H4 (cell line): ENCODE measurements around the gene MEF2B. TPM values are rescaled to one million over a fixed set of nuclear protein-coding genes. Genes with fewer than 3 reads are reported as not detected.

Source experiments
- DNase-seq: peaks from one replicate; pipeline ENCODE4 v3.0.0-alpha.2; 2015; ENCODE audit warnings: low spot score
- total RNA-seq: library from RNA; depleted of rRNA; stranded (reverse); fragments of >200 nt; shearing (Covaris generic); gene quantifications from 2 replicates; pipeline ENCODE4 v1.2.3, GENCODE V29; 2014; rRNA removed

MEF2B gene
- total RNA-seq, result 0.27 TPM in 1 of 2 replicates, not detected in the other

DNA sequence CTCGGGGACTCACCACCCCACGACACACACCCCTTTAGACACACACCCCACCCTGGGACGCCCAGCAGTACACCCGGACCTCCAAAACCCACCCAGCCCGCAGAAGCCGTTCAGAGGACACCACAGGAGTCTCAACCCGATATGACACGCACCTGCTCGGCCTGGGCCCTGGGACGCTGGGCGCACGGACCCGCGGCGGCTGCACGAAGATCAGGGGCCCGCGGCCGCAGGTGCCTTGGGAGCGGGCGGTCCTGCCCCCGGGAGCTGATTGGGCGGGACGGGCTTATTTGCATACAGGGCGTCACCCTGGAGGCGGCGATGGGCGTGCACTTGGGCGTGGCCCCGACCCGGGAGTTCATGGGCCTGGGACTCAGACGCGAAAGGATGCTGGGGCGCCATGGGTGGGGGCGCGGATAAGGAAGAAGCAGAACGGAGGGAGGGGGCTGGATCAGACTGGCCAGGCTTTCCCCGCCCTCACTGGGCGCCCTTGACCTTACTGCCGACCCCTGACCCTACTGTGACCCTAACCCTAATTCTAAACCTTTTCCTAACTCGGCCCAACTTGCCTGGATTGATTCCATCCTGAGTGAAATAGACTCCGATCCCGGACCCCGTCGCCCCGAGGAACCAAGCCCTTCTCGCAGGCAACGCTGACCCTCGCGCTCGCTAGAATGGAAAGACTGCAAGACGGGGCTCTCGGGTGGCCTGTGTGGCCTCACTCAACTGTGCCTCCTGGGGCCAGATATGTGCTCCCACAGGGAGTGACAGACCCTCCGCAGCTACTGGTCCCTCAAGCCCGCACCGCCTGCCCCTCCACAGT is at the start of gene MEF2B:
Gene MEF2B (minus strand): TSS at position 211 of the 820 bp plus-strand sequence. CDS start 19,528 bp downstream, outside the sequence.
- DNase-seq, result no peak

DNA sequence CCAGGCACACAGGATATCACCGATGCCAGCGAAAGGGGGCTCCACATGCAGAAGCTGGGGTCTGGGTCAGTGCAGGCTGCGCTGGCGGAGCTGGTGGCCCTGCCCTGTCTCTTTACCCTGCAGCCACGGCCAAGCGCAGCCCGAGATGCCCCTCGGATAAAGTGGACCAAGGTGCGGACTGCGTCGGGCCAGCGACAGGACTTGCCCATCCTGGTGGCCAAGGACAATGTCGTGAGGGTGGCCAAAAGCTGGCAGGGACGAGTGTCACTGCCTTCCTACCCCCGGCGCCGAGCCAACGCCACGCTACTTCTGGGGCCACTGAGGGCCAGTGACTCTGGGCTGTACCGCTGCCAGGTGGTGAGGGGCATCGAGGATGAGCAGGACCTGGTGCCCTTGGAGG is 48.8 kb upstream of the MEF2B start:
- no peak for DNase-seq

DNA sequence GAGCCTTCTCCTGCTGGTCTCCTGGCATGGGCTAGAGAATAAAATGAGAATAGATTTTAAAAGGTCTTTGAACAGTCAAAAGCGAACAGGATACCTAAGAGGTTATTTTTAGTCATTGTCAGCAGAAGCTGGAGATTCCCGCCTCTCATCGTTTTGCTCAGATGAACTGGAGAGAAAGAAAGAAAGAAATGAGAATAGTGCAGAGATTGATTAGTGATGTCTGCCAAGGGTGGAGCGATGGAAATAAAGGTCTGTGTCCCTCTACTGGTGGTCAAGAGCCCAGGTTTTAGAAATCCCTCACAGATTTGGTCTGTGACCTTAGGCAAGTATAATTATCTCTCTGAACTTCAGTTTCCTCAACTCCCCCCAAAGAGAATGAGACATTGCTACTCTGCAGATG is 47.0 kb upstream of the MEF2B start:
- no peak for DNase-seq

DNA sequence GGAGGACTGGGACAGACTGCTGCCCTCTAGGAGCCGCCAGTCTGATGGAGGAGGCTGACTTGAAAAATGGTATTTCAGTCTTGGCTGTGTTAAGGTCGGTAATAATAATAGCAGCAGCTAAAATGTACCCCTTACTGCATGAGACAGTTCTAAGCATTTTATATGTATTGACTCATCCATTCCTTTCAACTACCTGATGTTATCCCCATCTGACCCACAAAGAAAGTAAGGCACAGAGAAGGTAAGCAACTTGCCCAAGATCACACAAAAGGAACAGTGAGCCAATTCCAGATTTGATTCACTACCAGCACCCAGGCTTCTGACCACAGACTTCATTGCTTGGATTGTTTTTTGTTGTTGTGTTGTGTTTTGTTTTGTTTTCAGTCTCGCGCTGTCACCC is 45.7 kb upstream of the MEF2B start:
- no peak for DNase-seq

DNA sequence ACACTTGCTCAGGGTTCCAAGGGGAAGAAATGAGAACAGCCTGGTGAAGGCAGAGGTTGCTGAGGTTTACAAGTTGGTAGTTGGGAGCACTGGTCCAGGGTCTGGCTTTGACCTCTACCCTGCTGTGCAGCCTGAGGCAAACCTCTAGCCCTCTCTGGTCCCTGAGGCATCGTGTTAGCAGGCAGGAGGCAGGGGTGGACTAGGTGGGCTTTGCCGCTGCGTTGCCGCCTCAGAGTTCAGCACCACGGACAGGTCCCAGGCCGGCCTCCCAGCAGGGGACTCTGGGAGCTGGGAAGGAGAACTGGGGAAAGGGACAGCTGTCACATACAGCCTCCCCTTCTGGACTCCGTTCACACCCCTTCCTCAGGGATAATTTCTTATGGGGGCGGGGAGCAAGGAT is 44.8 kb upstream of the MEF2B start:
- no peak for DNase-seq

DNA sequence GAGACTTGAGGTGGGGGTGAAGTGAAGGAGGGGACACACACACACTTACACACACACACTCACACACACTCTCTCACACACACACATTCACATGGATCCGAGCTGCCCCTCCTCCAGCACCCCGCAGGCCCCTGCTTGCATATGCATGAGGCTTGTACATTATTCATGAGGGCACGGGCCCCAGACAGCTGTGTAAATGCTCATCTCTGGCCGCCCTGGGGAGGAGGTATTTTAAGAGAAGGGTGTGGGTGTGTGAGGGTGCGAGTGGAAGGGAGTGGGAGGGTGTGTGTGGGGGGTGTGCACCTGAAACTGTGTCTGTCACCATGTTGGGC is 44.1 kb upstream of the MEF2B start:
- no peak for DNase-seq

DNA sequence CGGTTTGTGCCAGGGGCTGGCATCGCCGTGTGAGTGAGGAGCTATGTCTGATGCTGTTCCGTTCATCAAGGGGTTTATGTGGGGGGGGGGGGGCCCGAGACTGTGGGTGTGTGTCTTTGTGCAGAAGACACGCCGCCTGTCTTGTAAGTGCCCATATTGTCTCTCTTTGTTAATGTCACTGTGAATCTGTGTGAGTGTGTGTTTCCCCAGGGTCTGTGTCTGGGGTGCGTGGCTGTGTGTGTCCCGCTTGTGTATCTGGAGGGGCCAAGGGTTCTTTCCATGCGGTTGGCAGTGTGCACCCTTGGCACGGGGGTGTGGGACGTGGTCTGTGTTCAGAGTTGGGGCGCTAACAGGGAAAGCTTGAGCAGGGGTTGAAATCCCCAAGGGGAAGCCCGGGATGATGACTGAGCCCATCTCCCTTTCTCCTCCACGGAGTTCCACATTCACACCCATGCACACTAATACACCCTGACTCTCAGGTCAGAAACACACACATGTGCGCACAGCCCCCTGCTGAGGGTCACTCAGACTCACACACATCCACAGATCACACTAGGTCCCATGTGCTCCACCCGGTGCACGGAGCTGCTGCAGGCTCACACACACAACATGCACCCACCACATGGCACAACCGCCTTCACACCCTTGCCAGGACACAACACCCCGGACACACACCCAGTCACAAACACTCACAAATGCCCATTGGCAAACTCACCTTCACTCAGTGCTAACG is 43.5 kb upstream of the MEF2B start:
- DNase-seq, result no peak

DNA sequence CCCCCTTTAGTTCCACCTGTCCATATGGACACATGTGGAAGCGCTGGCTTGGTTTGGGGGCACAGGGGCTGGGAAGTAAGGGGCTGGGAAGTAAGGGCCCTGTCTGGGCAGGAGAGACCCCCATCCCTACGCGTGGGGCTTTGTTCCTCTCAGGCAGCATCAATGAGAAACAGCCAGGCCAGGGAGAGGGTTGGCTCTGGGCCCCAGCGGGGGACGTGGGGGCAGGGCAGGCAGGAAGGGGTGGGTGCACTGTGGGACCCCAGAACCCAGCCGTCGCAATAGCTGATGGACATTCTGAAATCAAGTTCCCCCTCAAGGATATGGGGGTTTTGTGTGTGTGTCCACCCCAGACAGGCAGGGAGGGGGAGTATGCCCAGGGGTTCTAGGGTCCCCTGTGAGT is 42.9 kb upstream of the MEF2B start:
- no peak for DNase-seq

DNA sequence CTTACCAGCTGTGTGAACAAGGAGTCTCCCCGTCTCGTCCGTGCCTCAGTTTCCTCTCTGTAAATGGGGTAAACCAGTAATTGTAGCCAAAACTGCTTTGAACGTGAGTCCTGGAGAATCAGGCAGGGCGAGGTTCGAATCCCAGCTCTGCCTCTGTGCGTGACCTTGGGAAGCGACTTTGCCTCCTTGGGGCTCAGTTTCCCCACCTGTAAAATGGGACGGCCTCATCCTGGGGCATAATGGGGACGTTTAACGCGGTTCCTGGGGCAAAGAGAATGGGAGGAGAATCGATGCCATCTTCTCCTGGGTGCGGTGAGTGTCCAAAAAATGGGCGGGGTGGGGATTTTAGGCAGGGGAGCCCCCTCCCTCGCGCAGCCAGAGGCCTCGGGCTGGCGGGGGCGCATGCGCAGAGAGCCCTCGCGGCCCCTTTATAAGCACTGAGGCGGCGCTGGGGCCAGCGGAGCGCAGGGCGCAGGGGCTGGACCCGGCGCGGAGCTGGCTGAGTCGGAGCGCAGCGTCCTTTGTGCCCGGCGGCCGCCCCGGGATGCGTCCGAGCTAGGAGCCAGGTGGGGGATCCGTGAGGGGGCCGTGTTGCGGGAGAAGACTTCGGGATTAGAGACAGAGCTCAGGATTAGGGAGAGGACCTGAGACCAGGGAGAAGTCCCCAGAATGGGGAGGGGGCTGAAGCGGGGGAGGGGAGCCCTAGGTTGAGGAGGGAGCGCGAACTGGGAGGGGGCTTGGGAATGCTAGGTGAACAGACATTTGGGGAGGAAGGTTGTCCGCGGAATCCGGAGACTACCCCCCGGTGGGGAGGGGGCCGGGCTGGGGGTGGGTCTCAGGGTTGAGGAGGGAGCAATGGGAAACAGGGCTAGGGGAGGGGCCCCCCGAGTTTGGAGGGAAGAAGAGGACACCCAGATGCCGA is 41.7 kb upstream of the MEF2B start, which contains the start of gene NCAN:
Gene NCAN (plus strand): TSS at position 460 of the 922 bp plus-strand sequence. CDS start 4,996 bp downstream, outside the sequence.
- DNase-seq, result no peak

DNA sequence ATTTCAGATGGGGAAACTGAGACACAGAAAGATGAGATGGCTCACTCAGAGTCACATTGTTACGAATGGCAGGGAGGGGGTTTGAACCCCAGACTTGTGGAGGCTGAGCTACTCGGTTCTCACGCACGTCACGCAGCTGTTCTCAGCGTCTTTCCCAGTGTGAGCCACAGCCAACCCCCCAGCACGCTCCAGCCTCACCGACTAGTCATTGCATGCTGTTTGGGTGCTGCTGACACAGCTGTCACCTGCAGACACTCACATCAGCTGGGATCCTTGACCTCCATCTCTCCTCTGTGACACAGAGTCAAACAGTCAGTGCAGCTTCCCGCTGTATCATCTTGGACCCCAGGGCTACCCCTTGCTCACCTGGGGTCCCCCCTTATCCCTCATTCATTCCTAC is 39.3 kb upstream of the MEF2B start:
- DNase-seq, result no peak

DNA sequence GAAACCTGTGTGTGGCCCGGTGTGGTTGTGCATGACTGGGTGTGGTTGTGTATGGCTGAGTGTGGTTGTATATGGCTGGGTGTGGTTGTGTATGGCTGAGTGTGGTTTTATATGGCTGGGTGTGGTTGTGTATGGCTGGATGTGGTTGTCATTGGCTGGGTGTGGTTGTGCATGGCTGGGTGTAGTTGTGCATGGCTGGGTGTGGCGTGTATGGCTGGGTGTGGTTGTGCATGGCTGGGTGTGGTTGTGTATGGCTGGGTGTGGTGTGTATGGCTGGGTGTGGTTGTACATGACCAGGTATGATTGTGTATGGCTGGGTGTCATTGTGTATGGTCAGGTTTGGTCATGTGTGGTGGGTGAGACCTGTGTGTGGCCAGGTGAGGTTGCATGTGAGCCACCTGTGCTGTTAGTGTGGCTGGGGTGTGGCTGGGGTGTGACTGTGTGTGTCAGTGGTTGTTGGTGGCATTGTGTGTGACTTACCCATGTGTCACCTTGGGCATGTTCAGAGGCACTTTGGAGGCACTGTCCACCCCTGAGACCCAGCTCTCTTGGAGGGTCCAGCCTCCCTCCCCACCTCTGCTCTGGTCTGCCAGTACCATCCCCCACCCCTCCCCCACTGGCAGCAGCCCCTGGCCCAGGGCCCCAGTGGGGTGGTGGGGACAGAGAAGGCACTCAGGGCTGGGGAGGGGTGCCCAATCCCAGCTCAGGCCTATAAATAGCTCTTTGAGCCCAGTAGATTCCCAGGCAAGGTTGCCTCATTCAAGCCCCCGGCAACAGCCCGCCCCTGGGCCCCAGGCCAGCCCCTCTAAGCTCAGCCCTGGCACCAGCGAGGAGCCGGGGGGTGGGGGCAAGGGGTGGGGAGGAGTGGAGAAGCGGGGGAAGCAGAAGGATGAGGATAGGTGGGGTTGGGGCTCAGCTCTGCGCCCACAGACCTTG is 37.8 kb upstream of the MEF2B start:
- no peak for DNase-seq

DNA sequence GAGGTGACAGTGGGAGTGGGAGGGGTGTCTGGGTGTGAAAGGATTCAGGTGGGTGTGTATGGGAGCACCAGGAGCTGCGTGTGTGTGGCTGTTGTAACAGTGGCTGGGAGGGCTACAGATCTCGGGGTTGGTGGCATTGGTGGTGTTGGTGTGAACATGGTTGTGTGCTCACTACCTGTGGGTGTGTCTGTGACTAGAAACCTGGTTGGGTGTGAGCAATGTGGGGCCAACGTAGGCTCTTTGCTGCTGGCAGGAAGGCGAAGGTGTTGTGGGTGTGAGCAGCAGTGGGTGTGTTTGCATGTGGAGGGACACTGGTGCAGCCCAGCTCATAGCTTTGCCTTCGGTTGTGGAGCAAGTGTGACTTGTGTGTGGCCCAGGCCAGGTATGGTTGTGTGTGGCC is 36.9 kb upstream of the MEF2B start:
- DNase-seq, result no peak

DNA sequence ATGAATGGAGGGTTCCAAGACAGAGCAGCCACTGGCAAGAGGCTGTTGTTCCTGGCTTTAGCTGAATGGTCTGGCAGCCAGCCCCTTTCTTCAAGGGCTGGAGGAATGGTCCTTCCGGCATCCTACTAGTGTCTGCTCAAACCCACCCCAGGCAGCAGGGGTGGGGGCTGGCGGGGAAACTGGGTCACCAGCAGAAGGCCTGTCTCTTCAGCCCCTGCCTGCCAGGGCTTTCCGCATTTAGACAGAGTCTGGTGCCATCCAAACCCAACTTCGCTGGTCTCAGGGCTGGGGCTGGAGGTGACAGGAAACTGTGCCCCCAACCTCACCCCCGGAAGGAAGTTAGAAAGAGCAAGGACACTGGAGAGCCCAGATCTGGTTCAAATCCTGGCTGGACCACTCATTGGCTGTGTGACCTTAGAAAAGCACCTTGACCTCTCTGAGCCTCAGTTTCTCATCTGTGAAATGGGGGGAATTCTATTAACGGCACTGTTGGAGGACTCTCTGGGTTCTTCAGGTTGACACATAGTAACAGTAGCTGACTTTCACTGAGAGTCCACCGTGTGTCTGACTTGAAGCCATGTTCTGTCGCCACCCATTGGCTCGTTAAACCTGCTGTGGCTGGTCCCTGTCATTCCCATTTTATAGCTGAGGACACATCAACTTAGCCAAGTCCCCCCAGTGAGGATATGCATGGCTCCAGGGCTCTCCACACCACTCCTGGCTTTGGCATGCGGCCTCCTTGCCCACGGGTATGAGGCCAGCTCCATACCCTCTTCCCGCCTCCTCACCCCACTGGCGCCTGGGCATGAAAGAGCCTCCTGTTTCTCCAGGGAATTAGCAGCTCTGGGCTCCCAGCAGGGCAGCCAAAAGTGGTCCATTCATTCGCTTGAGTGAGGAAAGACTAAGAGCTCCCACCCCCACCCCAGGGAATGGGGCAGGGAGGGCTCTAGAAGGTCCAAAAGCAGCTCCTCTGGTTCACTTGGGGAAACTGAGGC is 35.6 kb upstream of the MEF2B start:
- no peak for DNase-seq

DNA sequence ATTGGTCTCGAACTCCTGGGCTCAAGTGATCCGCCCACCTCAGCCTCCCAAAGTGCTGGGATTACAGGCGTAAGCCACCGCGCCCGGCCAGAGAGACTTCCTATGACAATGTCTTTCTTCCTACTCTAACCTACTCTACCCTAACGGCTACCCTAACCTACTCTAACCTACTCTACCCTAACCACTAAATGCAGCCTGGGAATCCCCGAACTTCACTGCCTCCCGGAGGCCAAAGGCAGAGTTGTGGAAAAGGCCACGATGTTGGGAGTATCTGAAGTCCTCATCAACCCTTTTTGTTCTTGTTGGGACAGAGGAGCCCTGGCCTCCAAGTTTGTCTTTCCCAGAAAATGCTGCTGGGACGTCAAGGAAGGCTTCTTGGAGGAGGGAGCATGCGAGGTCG is 34.1 kb upstream of the MEF2B start:
- DNase-seq, result no peak

DNA sequence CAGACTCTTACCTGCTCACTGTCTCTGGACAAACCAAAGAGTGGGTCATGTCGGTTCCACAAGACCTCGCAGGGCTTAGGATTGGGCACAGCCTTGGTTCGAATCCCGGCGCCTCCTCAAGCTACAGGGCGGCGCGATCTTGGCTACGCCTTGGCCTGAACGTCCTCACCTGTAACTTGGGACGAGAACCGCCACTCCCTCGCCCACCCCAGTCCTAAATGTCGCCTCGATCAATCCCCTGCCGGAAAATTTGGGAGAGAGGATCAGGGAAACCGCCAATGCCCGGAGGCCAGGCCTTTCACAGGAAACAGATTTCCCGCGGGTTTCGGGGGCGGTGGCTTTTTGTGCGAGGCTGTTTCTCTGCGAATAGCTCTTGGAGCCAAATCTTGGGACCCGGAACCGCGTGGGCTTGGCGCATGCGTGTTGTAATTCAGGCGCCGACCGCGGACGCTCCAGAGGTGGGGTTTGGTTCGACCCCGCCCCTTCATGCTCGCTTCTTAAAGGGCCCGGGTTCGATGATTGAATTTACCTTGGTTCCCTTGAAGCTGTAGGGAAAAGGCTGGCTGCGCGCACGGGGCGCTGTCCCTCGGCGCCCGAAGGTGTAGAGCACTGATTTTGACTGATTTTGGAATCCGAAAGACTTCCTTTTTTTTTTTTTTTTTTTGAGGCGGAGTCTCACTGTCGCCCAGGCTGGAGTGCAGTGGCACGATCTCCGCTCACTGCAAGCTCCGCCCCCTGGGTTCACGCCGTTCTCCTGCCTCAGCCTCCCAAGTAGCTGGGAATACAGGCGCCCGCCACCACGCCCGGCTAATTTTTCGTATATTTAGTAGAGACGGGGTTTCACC is 33.2 kb upstream of the MEF2B start, which contains the start of gene NR2C2AP:
Gene NR2C2AP (minus strand): TSS at position 403 of the 845 bp plus-strand sequence. CDS start 354 bp downstream, at position 49.
- peak; percentile 90 for DNase-seq

DNA sequence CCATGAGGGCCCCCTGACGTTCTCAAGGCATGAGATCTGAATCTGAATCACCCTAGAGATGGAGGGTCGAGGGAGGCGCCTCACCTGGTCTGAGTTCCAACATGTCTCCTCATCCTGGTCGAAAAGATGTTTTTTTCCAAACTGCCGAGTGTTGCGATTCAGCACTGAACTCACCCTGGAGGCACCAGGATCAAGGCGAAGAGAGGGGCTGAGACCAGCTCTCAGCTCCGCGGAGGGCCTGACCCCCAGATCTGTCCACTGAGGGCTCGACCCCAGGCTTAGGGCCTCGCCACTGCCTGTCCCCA is 32.6 kb upstream of the MEF2B start:
- no peak for DNase-seq

DNA sequence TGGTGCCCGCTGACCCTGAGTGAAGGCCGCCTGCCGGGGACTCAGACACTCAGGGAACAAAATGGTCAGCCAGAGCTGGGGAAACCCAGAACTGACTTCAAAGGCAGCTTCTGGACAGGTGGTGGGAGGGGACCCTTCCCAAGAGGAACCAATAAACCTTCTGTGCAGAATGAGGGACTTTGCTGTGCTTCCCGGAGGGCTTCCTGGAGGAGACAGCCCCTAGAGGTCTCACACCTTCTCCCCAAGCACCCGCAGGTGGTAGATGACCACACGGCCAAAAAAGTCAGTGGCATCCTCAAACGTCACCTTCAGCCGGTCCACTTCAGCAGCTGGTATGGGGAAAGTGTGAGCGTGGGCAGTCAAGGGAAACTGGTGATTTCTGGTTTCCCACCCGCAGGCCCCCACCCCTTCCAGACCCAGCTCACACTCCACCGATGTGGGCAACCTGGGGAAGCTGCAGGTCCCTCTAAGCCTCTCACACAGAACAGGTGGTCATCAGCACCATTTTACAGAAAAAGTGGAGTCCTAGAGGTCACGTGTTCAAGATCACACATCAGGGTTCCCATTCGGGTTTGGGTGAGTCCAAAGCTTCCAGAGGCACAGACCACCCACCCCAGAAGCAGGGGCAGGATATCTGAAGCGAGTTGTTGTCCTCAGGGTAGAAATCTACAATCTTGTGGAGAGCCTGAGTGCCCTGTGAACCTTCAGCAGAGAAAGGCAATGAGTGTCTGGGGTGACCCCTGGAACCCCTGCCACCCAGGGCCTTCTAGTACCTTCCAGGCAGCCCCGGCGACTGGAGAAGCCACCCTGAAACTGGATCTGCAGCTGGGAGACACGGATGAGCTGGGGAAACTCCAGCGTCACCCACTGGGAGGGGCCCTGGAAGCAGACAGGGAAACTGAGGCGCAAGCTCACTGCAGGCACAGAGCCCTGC is 31.9 kb upstream of the MEF2B start:
- no peak for DNase-seq

DNA sequence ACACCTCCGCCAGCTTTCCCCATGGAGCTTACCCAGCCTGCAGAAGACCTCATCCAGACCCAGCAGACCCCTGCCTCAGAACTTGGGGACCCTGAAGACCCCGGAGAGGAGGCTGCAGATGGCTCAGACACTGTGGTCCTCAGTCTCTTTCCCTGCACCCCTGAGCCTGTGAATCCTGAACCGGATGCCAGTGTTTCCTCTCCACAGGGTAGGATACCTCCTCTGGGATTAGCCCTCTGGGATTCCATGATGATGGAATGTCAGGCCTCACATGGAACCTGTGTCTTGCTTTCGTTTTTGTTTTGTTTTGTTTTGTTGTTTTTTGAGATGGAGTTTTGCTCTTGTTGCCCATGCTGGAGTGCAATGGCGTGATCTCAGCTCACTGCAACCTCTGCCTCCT is 23.9 kb upstream of the MEF2B start:
- DNase-seq, result no peak
